GM06990 (cell line): ENCODE measurements around the gene RHEB.

ENCODE experiments used
- DNase-seq: peaks from one replicate; pipeline ENCODE4 v3.0.0-alpha.2; 2011; ENCODE audit not compliant: insufficient read length; ENCODE audit errors: extremely low read depth
- H3K27me3 ChIP-seq: replicated peaks from 2 replicates; pipeline ENCODE4 v1.6.0; 2011; ENCODE audit warnings: low read length; ENCODE audit not compliant: control insufficient read depth, insufficient read depth
- H3K36me3 ChIP-seq: 2 replicates; pipeline ENCODE4 v1.5.1; 2011; ENCODE audit warnings: low read length; ENCODE audit not compliant: control insufficient read depth, insufficient read depth
- H3K4me3 ChIP-seq: replicated peaks from 2 replicates; pipeline ENCODE4 v1.5.1; 2011; ENCODE audit warnings: low read depth, mild to moderate bottlenecking, control low read depth, low read length
- TF ChIP-seq, protein P1 (sequence below): IDR thresholded peaks from 2 replicates; pipeline ENCODE4 v1.5.1; 2011; ENCODE audit warnings: low read length, control low read depth, mild to moderate bottlenecking, inconsistent platforms; ENCODE audit not compliant: insufficient read depth, poor library complexity, severe bottlenecking

Gene RHEB

DNA sequence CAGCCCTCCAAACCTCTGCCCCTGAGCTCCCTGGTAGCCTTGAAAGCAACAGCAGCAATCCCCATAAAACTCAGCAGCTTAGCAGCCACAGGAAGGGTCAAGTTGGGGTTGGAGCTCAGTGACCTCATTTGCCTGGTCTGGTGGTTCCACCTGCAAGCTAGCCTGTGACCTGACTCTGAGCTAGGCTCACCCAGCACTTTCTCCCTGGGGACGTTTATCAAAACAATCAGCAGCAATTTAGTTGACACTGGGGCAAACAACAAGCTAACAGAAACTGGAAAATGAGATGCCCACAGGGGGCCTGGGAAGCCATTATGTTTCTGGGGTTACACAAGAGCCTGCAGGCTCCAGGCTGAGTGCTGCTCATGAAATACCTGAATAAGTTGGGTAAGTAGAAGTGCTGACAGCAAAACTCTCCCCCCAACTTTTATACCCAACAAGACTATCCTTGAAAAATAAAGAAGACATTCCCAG, 57.4 kb downstream of the RHEB start:
- Histone ChIP-seq H3K27me3 (no peaks in the 10 kb centered on the region), H3K4me3 (no peak overlapping the region), H3K36me3 (peaks cover 14% of the 10 kb centered on the region)
- DNase-seq: no peak
- TF ChIP-seq, protein P1, sequence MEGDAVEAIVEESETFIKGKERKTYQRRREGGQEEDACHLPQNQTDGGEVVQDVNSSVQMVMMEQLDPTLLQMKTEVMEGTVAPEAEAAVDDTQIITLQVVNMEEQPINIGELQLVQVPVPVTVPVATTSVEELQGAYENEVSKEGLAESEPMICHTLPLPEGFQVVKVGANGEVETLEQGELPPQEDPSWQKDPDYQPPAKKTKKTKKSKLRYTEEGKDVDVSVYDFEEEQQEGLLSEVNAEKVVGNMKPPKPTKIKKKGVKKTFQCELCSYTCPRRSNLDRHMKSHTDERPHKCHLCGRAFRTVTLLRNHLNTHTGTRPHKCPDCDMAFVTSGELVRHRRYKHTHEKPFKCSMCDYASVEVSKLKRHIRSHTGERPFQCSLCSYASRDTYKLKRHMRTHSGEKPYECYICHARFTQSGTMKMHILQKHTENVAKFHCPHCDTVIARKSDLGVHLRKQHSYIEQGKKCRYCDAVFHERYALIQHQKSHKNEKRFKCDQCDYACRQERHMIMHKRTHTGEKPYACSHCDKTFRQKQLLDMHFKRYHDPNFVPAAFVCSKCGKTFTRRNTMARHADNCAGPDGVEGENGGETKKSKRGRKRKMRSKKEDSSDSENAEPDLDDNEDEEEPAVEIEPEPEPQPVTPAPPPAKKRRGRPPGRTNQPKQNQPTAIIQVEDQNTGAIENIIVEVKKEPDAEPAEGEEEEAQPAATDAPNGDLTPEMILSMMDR: no peak

DNA sequence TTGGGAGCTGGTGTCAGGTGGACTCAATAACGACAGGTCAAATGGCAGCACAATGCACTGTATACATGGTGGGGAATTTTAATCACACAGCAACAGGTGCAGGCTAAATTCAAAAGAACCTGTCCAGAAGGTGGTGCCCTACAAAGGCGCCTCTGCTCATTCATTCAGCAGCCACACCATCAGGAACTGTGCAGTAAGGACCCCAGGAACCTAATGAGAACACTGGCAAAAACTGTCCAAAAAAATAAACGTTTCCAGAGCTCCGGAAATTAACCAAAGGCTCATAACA, 57.8 kb downstream of the RHEB start:
- peaks cover 10% of the 10 kb centered on the region for H3K36me3 ChIP-seq

DNA sequence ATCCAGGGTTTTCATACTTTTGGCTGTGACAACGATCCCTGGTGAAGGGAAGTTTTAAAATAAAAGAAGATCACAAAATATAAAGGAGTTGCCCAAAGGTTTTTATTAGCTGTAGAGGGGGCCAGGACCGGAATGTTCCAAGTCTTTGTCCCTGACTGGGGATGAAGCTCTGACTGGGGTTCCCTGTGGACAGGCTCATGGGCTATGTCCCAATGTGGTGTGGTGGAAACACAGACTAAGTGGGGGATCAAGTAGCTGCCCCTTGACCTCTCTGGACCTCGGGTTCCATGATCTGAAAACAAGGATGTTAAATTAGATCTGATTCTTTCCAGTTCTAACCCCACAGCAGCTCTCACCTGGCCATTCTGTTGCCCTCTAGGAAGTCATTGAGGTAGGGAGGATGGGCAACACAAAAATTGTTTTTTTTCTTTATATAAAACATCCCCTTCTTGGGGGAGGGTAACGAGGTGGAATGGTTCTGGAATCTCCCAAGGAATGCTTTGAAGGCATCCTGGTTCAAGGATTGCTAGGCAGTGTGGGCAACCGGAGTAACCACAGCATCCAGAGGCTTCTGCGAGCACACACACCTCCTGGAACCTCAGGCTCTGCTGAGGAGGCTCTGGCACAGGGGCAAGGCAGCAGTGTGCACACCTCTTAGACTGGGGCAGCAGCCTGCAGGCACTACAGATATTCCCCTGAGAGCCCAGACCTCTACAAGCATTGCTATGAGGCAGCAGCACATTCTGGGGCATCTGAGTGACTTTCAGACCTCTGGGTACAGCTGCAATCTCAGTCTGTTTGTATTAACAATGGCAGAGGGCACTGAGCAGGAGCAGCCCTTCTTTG, 58.4 kb downstream of the RHEB start:
- DNase-seq: no peak
- H3K27me3 ChIP-seq: no peaks in the 10 kb centered on the region
- TF ChIP-seq, protein P1: no peak
- H3K4me3 ChIP-seq: no peak overlapping the region
- H3K36me3 ChIP-seq: peaks cover 8% of the 10 kb centered on the region

More for the DNA sequence above, 57.8 kb downstream of the RHEB start:
- H3K27me3 ChIP-seq: no peaks in the 10 kb centered on the region
- DNase-seq: no peak
- TF ChIP-seq, protein P1: no peak
- no peak overlapping the region for H3K4me3 ChIP-seq

DNA sequence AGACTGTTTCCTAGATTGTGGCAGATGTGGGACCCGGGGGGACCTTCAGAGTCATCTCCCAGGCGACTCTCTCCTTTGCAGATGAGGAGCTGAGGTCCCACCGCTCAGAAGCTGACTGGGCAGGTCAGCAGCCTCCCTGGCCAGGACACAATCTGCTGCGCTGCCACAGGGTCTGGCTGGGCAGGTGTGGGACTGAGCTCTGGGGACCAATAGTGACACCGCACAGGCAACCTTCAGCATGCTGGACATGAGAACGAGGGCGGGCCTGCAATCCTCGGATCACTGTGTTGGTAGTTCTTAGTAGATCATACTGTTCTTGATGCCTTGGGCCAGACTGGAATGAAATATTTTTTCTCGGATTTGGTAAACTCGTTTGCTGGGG, 59.2 kb downstream of the RHEB start:
- TF ChIP-seq, protein P1: no peak
- peaks cover 5% of the 10 kb centered on the region for H3K36me3 ChIP-seq
- no peak for DNase-seq
- H3K27me3 ChIP-seq: no peaks in the 10 kb centered on the region
- H3K4me3 ChIP-seq: no peak overlapping the region

DNA sequence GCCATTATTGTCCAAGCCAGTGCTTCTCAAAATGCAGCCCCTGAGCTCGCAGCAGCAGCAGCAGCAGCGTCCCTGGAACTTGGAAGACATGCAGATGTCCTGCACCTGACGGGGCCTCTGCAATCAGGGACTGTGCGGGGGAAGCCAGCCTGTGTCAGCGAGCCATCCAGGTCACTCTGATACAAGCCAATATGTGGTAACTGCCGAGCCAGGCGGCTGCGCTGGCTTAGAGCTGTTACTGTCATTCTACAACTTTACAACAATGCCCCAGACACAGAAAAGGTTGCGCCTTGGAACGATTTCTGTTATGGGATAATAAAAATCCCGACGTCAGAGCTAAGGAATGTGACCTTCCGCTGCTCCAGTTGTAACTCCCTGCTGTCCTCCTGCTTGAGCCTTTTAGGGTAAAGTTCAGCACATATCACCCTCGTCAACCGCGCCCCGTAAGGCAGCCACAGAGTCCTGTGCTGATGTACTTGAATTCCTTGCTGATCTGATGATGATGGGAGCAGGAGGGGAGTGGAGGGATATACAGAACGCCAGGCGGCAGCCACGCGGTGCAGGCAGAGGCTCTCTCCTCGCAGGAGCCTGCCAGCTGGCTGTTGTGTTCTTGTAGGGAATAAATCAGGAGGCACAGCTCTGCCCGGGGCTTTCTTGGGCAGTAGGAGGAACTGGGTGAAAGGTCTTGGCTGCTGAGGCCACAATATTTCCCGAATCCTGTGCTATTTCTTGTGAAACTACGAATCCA, 59.8 kb downstream of the RHEB start:
- TF ChIP-seq, protein P1: no peak
- Histone ChIP-seq H3K27me3 (no peaks in the 10 kb centered on the region), H3K36me3 (peaks cover 4% of the 10 kb centered on the region), H3K4me3 (no peak overlapping the region)
- no peak for DNase-seq
